Medulla oblongata (tissue), 1 donor: ENCODE measurements around the gene ANP32B.

Source experiments
- DNase-seq: peaks from one replicate; pipeline ENCODE4 v3.0.0-alpha.2; 2015; ENCODE audit errors: extremely low spot score

Gene ANP32B

DNA sequence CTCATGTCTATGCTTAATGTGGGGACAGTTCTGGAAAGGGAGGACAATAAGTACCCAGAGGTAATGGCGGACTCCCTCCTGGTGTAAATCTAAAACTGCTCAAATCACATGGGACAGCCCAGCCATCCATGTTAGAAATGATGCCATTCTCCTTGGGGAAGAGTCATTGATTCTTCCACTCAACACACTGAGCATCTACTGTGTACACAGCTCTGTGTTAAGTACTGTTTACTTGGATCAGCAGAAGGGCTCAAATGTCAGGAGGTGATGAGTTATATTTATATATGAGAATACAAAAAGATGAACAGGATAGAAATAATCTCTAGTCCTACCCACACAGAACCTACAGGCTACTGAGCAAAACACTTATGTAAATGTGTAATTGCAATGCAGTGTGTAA lies 41.6 kb downstream of the ANP32B start:
- DNase-seq: no peak

DNA sequence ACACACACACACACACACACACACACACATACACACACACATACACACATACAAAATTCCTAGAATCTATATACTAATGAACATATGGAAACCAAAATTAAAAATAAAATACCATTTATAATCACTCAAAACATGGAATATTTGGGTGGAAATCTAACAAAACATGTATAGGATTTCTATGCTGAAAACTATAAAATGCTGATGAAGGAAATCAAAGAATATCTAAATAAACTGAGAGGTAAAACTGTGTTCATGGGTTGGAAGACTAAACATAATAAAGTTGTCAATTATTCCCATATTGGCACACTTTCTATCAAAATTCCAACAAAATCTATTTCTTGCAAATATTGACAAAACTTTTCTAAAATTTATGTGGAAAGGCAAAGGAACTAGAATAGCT lies 48.0 kb downstream of the ANP32B start:
- DNase-seq: no peak

DNA sequence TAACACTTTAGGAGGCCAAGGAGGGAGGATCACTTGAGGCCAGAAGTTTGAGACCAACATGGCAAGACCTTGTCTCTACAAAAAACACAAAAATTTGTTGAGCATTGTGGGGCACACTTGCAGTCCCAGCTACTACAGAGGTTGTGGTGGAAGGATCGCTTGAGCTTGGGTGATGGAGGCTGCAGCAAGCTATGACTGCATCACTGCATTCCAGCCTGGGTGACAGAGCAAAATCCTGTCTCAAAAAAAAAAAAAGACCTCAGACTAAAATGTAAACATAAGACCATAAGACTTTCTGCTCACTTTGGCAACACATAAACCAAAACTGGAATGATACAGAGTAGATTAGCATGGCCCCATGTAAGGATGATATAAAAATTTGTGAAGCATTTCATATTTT lies 48.8 kb downstream of the ANP32B start:
- no peak for DNase-seq

DNA sequence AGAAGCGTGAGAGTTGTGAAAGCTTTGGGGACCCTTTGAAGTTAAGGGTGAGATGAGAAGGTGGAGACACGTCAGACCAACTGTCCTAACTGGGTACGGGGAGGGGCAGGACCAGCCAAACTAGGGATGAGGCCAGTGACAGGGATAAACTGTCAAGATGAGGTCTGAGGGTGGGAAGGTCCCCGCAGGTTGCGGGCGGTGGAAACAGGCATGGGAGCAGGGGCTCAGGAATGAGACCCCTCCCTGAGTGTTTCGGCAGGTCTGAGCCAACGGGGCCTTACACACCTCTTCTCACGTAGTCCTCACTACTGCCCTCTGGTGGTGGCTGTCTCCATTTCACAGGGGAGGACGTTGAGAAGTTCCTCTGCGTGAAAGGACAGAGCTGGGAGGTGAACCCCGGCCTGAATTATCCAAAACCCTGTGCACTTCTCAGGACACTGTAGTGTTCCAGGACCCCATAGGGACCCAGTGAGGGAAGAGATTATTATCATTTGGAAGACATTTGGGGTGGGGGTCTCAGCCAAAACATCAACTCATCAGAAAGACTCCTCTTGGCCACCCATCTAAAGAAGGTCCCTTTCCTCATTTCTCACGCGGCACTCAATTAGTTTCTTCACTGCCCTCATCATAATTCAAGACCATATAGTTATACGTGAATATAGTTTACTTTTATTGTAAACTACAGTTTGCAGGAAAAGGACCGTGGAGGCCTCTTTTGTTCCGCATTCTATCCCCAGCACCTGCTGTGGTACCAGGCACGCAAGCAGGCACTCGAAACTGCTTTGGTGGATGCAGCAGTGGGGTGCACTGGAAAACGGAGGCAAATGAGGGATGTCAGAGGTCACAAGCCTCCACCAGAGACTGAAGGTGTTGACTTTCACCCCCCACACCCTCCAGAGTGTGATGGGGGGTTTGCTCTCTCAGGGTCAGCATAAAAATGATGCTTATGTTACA lies 51.7 kb downstream of the ANP32B start:
- DNase-seq: peak; percentile 94

DNA sequence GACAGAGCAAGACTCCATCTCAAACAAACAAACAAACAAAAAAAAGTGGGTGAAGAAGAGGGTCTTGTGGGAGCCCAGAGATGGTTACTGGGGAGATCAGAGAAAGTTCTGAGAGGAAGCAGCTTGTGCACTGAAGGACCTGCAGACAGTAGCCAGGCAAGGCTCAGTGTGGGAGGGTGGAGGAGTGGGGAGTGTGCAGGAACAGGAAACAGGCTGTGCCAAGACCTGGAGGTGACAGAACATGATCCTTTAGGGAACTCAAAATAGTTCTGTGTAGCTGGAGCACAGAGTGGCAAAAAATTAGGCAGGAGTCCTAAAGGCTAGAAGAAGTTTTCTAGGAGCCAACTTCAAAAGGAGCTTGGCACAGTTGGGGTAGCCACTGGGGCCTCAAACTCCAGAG lies 54.2 kb downstream of the ANP32B start:
- DNase-seq: no peak

DNA sequence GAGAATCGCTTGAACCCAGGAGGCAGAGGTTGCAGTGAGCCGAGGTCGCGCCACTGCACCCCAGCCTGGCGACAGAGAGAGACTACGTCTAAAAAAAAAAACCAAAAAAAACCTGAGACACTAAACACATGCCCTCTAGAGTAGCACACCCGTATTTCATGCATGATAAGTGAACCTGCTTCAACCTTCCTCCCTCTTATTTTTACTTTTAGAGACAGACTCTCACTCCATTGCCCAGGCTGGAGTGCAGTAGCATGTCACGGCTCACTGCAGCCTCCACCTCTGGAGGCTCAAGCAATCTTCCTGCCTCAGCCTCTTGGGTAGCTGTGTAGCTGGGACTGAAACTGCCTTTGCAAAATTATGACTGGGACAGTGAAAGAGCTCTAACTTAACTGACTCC lies 55.8 kb downstream of the ANP32B start:
- DNase-seq: no peak

DNA sequence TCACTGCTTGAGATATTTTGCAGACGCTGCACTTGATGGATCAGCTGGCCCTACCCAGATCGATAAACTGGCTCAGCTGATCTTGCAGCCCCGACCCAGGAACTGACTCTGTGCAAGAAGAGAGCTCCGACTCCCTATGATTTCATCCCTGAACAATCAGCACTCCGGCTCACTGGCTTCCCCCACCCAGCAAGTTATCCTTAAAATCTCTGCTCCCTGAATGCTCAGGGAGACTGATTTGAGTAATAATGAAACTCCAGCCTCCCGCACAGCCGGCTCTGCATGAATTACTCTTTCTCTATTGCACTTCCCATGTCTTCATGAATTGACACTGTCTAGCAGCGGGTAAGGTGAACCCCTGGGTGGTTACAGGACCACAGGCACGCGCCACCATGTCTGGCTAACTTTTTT lies 56.5 kb downstream of the ANP32B start:
- no peak for DNase-seq

DNA sequence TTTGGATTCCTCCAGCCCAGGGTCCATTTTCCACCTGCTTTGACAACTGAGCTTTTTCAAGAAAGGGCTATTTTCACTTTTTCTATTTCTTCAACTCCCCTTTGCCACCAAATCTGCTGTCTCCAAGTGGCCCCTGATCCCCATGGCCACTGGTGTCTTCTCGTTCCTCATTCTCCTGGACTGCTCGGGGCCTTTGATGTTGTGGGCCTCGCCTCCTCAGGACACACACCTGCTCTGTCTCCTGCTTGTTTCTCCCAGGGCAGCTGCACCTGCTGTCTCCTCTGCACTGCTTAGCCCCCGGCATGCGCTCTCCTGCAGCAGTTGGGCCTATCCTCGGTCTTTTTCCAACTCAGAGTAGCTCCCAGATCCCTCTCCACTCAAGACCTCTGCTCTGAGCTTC lies 57.1 kb downstream of the ANP32B start:
- DNase-seq: no peak

DNA sequence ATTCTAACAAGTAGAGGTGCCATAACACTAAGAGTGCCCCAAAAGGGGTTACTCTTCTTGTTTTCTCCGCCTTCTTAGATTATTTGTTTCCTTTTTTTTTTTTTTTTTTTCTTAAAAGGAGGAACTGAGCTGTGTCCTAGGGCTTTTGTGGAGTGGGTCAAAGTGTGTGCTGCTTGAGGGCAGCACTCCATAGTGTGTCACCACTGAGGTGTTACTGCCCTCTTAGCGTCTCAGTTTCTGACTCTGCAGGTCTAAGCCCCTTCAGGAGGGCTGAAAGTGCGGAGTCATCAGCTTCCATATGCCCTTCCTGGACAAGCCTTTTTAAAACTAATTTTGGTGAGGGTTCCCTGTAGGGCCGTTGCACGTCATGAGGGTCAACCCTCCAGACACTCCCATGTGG lies 60.8 kb downstream of the ANP32B start:
- no peak for DNase-seq

DNA sequence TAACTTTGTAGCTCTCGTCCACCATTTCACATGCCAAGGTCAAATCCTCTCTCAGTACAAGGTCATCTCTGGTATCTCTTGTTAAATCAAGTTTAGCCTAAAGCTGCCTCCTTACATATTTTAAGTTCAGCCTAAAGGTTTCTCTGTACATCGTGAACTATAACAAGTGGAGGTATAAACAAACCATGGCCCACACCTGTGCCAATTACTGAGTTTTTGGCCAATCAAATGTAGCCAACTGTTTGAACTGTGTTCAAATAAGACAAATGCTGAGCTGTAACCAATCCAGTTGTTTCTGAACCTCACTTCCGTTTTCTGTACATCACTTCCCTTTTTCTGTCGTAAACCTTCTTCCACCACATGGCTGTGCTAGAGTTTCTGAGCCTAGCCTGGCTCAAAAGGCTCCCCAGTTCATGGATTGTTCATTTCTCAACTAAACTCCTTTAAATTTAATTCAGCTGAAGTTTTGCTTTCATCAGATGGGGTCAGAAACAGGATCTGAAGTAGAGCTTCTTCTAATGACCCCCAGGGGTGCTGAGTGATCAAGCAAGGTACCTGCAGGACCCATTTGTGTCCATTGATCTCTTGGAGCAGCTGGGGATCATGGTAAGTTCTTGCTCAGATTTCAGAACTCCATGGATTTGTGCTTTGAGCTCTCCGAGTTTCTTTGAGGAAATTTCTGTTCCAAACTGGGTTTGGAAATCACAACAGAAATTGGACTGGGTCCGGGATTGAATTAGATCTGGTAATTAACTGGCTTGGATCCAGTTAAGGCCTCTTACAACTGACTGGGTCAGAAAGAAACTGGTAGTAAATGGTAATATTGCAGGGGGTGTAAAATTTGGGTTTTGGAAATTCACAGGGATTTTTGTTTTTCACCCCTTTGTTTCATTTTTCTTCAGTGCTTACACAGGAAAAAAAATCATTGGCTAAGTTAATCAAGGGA lies 62.4 kb downstream of the ANP32B start:
- peak; percentile 60 for DNase-seq

DNA sequence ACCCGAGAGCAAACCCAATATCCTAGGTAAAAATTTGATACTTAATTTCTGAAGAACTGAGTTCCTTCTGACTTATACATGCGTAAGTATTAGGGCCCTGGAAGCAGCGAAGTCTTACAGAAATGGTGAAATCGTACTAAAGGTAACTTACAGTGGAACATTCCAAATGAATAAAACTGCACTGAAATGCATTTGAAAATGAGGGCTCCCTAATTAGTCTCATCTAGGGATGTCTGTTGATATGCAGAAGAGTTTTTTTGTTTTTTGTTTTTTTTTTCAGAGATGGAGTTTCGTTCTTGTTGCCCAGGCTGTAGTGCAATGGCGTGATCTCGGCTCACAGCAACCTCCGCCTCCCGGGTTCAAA lies 63.0 kb downstream of the ANP32B start:
- no peak for DNase-seq

DNA sequence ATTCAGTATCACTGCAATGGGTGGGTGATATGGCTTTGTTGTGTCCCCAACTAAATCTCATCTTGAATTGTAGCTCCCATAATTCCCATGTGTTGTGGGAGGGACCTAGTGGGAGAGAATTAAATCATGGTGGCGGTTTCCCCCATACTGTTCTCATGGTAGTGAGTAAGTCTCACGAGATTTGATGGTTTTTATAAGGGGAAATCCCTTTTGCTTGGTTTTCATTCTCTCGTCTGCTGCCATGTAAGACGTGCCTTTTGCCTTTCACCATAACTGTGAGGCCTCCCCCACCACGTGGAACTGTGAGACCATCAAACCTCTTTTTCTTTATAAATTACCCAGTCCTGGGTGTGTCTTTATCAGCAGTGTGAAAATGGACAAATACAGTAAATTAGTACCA lies 63.9 kb downstream of the ANP32B start:
- no peak for DNase-seq

DNA sequence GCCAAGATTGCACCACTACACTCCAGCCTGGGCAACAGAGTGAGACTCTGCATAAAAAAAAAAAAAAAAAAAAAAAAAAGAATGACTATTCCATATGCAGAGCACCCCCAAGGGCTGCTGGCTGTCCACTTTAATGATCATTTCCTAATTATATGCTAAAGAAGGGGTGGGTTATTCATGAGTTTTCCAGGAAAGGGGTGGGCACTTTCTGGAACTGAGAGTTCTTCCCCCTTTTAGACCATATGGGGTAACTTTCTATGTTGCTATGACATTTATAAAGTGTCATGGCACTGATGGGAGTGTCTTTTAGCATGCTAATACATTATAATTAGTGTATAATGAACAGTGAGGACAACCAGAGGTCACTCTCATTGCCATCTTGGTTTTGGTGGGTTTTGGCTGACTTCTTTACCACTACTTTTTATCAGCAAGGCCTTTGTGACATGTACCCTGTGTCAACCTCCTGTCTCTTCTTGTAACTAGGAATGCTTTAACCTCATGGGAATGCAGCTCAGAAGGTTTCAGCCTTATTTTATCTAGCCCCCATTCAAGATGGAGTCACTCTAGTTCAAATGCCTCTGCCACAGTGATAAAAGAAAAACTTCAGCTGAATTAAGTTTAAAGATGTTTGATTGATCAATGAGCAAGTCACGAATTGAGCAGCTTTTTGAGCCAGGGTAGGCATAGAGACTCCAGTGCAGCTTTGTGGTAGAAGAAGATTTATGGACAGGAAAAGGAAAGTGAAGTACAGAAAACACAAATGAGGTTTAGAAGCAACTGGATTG lies 66.3 kb downstream of the ANP32B start:
- DNase-seq: no peak

DNA sequence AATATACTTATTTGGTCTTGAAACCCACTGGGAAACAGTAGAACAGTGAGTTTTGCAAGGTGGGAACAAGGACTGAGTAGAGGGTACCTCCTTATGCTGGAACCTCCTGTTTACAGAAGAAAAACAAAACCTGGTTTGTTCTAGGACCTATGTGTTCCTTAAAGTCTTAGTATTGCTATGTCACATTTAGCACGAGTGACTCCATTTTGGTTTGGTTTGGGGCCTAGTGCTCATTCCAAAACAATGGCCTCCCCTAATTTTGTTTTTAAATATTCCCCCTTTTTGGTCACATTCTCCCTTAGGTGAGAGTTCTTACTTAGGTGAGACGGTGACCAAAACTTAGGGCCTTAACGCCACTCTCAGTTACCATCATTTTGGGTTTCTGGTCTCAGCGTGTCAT lies 67.2 kb downstream of the ANP32B start:
- DNase-seq: no peak

DNA sequence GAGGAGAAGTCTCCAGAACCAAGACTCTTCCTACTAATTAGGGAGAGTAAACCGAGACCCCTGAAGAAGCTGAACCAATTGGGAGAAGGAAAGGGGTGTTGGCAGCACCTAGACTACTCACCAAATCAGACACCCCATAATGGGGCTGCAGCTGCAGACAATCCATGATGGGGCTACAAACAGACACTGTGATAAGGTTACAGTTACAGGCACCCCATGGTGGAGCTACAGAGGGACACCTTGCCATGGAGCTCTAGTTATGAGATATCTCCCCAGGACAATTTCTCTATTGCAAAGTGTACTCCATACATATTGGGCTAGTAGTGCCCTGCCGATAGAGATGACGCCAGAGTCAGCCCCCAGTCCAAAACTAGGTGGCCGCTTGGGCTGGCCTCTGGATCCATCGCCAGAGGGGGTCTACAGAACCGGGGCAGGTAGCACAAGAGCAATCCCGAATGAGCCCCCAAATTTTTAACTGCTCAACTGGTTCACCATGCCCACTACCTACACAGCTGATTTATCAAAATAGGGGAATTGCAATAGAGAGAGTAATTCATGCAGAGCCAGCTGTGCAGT lies 71.3 kb downstream of the ANP32B start:
- no peak for DNase-seq

DNA sequence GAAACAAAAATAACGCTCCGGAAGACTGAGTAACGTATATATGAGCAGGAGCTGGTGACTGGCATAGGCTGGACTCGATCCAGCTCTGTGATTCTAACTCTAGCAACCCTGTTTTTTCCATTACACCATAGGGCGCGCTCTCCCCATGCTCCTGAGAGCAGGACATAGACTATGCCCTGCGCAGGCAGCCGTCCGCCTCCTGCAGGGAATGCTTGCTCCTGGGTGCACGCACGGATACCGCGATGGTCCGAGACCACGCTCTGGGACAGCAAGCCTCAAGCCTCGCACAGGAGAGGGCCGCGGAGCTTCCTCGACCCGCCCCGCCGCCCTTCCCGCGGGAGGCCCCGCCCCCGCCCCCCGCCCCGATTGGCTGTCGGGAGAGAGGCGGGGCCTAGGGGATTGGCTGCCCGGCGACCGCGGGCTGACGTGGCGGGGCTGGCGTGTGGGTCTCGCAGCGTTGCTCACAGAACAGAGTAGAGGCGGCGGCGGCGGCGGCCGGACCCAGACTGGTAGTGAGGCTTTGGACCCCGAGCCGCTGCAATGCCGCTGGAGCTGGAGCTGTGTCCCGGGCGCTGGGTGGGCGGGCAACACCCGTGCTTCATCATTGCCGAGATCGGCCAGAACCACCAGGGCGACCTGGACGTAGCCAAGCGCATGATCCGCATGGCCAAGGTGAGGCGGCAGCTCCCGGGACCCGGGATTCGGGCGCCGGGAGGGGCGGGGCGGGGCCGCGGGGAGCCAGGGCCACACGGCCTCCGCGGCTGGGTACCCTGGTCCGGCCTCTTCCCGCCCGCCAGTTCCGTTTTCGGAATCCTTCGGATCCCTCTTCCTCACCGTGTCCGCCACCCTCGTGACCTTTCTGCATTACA lies 73.4 kb downstream of the ANP32B start, which contains the start of gene NANS:
NANS (plus strand) TSS at position 464 of the 869 bp plus-strand sequence; CDS start at position 541, 77 bp downstream.
- peak; percentile 93 for DNase-seq

DNA sequence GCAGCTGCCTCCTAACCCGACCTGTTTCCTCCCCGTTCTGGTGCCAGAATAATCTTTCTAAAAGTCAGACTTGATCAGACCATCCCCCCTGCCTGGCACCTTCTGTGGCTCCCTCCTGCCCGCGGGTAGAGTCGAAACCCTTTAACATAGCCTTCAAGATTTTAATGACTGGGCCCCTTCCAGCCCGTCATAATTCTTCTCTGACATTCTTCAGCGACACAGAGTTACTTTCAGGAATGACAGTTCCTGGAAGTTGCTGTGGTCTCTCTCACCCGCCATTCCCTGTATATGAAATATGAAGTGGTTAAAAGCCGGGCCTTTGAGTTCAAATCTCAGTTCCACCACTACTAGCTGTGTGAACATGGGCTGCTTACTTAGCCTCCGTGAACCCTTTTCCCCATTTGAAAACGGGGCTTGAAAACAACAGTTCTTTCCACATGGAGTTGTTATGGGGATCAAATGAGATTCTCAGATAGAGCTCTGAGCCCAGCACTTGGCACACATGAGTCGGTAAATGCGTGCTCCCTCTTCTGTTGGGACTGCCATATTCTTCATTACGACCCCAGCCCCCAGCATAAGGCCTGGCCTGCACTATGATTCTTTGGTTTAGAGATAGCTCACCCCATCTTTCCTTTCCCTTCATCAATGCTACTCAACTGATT lies 74.1 kb downstream of the ANP32B start:
- DNase-seq: peak; percentile 19

DNA sequence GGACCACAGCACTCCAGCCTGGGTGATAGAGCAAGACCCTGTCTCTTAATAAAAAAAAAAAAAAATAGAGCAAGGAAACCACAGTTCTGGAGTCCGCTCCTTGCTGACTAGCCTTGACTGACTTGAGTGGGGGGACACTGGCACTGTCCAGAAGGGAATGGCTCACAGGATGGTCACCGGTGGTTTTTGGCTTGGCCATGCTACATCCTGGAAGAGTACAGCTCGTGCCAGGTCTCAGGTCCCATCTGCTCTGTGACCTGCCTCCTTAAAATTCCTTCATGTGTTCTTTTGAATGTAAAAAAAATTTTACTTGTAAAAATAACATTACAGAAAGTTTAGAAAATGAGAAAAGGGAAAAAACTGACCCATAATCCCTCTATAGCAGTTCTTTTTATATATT lies 79.0 kb downstream of the ANP32B start:
- no peak for DNase-seq

DNA sequence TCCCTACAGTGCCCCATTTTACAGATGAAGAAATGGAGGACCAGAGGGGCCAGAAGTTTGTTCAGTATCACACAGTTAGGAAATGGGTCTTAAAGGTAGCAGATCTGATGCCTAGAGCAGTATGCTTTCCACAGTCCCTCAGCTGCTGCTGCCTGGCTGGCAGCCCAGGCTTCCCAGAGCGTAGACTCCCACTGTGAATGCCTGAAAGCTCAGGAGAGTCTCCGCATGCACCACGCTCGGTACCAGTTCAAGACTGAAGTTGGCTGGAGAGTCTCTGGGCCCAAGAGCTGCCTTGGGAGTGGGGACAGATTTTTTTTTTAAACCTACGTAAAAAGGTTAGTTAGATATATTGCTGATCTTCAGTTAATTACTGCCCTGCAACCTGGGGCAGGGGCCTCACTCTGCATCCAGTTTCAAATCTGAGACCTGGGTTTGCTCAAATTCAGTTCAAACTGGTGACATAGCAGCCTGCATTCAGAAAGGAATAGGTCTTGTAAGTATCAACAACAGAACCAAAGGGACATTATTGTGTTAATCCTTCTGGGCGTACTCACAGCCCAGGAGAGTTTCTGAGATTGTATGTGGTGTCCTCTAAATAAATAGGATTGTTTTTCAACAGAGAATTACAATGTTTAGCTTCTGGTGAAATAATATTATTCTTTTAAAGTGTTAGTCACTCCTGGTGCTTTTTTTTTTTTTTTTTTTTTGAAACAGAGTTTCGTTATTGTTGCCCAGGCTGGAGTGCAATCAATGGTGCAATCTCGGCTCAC lies 81.7 kb downstream of the ANP32B start:
- no peak for DNase-seq
